ENCODE data around the gene PXDN.

- TF ChIP-seq CTCF (IDR thresholded peaks at IDR 0.05) = no peak
- TF ChIP-seq POLR2A (IDR thresholded peaks at IDR 0.05) = no peak
Observed at GRCh38 chr2:1787755-1788477, 43.6 kb upstream of the PXDN start.
